GM18951 (cell line): ENCODE measurements around the gene SYP.
"Not testable (repeated sequence)": the region's sequence is repeated elsewhere in the genome, so short reads cannot be mapped to it uniquely, and the experiment has no call there.

Source experiments
- POLR2A ChIP-seq: IDR thresholded peaks from 4 replicates; pipeline ENCODE4 v1.6.1; 2011; ENCODE audit warnings: mild to moderate bottlenecking; ENCODE audit not compliant: insufficient read length, insufficient read depth; ENCODE audit errors: extremely low read depth
- in situ Hi-C: fragments of 300-500 bp; cut with MboI; formaldehyde crosslinking; loops from one replicate; pipeline ENCODE4 v1.12.0; 2022; ENCODE audit warnings: low sequenced_read_pairs, mixed read lengths, inconsistent platforms; ENCODE audit not compliant: unreplicated experiment

Gene SYP

DNA sequence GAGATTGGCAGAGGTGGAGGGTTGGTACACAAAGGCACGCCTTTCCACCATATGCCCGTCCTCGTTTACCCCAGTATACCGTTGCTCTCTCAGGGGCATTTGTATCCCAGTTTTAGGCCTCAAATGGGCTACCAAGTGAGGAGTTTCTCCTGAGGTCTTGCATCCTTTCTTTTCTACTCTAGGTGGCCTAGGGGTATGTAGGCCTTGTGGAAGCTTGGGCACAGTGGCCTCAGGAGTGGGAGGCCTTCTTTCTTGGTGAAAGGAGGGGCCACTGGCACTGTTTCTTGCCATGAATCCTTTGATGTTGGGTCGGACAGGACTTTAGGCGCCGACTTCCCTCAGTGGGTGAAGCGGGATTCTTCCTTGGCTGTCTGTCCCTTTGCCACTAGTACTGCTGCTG is 52.7 kb downstream of the SYP start:
- TF ChIP-seq POLR2A, result no peak
- in situ Hi-C loops, result no loop called here

DNA sequence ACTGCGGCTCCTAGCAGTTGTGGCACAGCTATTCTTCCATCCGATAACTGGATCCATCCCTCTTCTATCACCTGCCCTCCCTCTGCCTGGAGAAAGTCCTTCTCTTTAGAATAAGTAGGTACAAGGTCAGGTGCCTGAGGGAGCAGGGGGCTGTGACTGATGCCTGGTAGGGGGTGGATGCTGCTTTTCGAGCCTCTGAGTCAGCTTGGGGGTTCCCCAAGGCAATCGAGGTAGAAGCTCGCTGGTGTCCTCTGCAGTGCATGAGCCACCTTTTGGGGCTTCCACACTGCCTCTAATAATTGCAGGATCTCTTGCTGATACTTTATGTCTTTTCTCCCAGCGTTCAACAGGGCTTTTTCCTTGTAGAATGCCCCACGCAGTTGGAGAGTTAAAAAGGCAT is 56.8 kb downstream of the SYP start:
- in situ Hi-C loops, result not testable (repeated sequence)

DNA sequence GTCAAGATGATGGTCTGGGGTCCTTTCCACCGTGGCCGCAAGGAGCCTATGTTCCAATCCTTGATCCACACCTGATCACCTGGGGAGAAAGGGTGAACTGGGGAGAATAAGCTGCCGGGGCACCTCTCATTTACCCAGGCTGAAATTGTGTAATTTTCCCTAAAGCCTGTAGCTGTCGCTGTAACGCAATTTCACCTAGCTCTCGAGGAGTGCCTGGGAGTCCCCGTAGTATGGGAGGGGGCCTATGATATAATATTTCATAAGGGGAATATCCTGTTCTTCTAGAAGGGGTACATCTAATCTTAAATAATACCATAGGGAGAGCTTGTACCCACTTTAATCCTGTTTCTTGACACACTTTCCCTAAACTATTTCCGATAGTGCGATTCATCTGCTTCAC is 57.7 kb downstream of the SYP start:
- in situ Hi-C loops, result not testable (repeated sequence)

DNA sequence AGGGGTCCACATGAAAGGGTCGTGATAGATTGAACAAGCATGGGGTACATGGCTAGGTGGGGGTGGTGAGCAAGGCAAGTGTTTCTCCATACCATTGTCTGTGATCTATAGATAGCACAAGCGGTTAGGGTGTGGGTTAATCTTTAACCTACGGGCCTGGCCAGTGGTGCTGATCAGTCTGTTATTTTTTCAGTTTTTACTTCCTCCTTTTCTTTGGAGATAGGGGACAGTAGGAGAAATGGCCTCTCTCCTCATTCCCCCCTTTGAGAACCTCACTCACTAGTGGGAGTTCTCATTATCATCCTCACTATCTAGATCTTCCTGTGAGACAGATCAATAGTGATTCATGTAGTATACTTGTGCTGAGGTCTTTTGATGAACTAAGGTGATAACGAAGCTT is 60.3 kb downstream of the SYP start:
- no peak for TF ChIP-seq POLR2A
- in situ Hi-C loops, result no loop called here
